Right forelimb (tissue), 1 donor: ENCODE measurements around the gene FBXL4.

Source experiments
- DNase-seq: peaks from one replicate; pipeline ENCODE4 v3.0.0-alpha.2; 2018

Gene FBXL4

DNA sequence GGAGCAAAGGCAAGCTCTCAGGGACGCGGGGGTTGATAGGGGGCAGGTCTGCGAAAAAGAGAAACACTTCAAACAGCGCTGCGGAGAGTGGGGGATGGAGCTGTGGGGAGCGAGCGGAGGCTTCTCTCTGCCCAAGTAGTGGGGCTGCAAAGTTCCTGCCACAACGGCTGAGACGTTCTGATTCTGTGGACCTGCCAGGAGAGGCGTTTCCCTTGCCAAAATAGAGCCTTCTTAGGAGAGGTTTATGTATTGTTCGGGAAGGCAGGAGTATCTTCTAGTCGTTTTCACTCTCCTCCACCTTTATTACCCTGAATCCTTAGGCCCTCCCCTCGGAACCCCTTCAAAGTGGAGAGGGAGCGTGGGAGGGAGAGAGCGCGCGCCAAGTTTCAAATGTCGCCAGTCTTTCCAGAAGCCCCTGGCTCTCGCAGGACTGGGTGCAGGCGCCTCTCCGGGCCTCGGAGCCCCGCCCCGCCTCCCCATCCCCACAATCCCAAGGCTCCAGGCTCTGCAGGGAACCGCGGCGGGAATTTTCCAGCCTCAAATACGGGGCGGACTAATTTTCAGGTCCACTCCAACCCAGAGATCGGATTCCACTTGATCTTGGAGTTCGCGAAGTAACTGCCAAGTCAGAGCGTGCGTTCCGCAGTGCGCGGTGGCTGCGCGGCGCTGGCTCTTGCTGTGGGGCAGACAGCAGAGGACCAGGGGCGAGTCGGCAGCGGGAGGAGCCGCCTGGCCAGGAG is 123.4 kb downstream of the FBXL4 start:
- DNase-seq: no peak

- no peak for DNase-seq
Measured at GRCh38 chr6:98823428-98824161, 124.2 kb downstream of the FBXL4 start.

GRCh38 chr6:98821756-98822405 is 125.9 kb downstream of the FBXL4 start:
- no peak for DNase-seq
